ENCODE data around the gene HMGN1. TPM values are rescaled to one million over a fixed set of nuclear protein-coding genes. Genes with fewer than 3 reads are reported as not detected.

Gene HMGN1
- total RNA-seq, 1 donor = 154 TPM

DNA sequence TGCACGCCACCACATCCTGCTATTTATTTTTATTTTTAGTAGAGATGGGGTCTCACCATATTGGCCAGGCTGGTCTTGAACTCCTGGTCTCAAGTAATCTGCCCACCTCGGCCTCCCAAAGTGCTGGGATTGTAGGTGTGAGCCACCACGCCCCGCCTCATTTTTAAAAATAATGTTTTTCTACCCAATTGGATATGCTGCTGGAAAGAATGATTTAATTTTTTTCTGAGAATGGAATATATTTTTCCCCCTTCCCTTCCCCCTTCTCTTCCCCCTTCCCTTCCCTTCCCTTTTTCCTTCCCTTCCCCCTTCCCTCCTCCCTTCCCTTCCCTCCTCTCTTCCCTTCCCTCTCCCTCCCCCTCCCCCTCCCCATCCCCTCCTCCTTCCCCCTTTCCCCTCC, 17.7 kb upstream of the HMGN1 start:
- H3K4me1 ChIP-seq (ENCODE audit: insufficient read depth, low read length) = peaks cover 4% of the 10 kb centered on the region
- no peak overlapping the region for H2AFZ ChIP-seq (ENCODE audit: low read length)
- no peaks in the 10 kb centered on the region for H3K36me3 ChIP-seq (ENCODE audit: insufficient read depth, low read length)
- no peaks in the 10 kb centered on the region for H4K20me1 ChIP-seq (ENCODE audit: insufficient read depth, low read length)
- no peak for DNase-seq (ENCODE audit: insufficient read length, low spot score, missing footprints)
- H3K79me2 ChIP-seq (ENCODE audit: insufficient read depth, low read length) = no peaks in the 10 kb centered on the region
- no peaks in the 10 kb centered on the region for H3K27me3 ChIP-seq (ENCODE audit: insufficient read depth, low read length)
- H3K4me3 ChIP-seq (ENCODE audit: insufficient read depth, low read length) = no peak overlapping the region
- no peak overlapping the region for H3K4me2 ChIP-seq (ENCODE audit: insufficient read depth, low read length)
- no peak overlapping the region for H3K27ac ChIP-seq (ENCODE audit: low read depth, low read length)
- TF ChIP-seq, protein P1, sequence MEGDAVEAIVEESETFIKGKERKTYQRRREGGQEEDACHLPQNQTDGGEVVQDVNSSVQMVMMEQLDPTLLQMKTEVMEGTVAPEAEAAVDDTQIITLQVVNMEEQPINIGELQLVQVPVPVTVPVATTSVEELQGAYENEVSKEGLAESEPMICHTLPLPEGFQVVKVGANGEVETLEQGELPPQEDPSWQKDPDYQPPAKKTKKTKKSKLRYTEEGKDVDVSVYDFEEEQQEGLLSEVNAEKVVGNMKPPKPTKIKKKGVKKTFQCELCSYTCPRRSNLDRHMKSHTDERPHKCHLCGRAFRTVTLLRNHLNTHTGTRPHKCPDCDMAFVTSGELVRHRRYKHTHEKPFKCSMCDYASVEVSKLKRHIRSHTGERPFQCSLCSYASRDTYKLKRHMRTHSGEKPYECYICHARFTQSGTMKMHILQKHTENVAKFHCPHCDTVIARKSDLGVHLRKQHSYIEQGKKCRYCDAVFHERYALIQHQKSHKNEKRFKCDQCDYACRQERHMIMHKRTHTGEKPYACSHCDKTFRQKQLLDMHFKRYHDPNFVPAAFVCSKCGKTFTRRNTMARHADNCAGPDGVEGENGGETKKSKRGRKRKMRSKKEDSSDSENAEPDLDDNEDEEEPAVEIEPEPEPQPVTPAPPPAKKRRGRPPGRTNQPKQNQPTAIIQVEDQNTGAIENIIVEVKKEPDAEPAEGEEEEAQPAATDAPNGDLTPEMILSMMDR (IDR thresholded peaks at IDR 0.05; ENCODE audit: extremely low read depth, low read depth, low read length) = no peak
- no peaks in the 10 kb centered on the region for H3K9me3 ChIP-seq (ENCODE audit: low read depth, low read length)

DNA sequence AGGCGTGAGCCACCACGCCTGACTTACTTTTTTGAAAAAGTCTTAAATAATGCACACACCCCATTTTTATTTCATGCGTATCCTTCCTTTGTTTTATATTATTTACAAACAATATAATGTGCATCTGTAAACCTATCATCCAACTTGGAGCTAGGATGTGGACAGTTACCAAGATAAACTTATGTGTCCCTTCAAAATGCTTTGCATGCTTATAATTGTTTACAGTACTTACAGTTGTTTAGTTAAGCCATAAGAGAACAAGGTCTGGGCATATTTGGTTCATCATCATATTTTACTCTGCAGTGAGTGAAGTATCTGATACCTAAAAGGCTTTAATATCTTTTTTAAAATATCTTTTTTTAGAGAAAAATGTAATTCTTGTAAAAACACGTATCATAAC, 16.1 kb upstream of the HMGN1 start:
- Histone ChIP-seq H3K4me3 (ENCODE audit: insufficient read depth, low read length) (no peak overlapping the region), H2AFZ (ENCODE audit: low read length) (no peak overlapping the region), H3K27me3 (ENCODE audit: insufficient read depth, low read length) (no peaks in the 10 kb centered on the region), H3K79me2 (ENCODE audit: insufficient read depth, low read length) (no peaks in the 10 kb centered on the region), H3K36me3 (ENCODE audit: insufficient read depth, low read length) (no peaks in the 10 kb centered on the region), H4K20me1 (ENCODE audit: insufficient read depth, low read length) (no peaks in the 10 kb centered on the region), H3K4me2 (ENCODE audit: insufficient read depth, low read length) (no peak overlapping the region), H3K9me3 (ENCODE audit: low read depth, low read length) (no peaks in the 10 kb centered on the region), H3K4me1 (ENCODE audit: insufficient read depth, low read length) (no peaks in the 10 kb centered on the region), H3K27ac (ENCODE audit: low read depth, low read length) (no peak overlapping the region)
- TF ChIP-seq, protein P1 (IDR thresholded peaks at IDR 0.05; ENCODE audit: extremely low read depth, low read depth, low read length) = no peak
- no peak for DNase-seq (ENCODE audit: insufficient read length, low spot score, missing footprints)

DNA sequence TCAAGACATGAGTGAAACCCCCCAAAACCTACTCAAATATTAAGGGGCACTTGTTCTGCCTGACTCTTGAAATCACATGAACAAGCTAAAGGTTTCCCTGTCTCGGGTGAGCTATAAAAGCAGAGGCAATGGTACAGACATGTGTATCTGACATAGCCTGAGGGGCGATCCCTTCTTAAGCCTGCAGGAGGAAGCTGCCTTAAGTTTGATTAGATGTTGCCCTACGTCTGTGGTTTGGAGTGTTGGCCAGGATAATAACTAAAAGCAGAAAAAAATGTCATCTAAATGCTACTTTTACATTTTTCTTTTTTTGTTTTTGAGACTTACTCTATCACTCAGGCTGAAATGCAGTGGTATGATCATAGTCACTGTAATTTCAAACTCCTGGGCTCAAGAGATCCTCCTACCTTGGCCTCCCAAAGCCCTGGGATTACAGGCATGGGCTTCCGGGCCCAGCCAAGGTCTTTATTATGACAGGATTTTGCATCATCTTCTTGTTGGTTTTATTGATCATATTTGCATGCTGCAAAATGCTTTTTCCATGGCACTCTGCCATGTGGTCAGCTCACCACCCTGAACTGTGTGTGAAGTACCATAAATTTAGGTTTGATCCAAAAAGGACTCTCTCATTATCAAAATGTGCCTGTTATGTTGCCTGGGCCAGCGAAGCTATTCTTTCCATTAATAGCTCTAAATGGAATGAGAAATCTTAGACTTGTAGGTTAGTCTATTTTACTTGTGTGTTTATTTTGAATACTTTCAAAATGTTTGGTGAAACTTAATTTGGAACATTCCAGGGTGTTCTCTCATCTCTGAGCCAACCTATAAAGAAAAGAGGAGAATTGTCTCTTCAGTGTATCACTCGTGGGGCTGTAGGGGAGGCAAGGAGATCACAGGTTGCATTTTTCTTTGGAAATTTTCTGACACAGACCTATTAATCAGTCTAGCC, 15.0 kb upstream of the HMGN1 start:
- Histone ChIP-seq H3K27me3 (ENCODE audit: insufficient read depth, low read length) (peaks cover 6% of the 10 kb centered on the region), H3K9me3 (ENCODE audit: low read depth, low read length) (no peaks in the 10 kb centered on the region), H2AFZ (ENCODE audit: low read length) (no peak overlapping the region), H3K4me2 (ENCODE audit: insufficient read depth, low read length) (no peak overlapping the region), H3K4me3 (ENCODE audit: insufficient read depth, low read length) (no peak overlapping the region), H3K36me3 (ENCODE audit: insufficient read depth, low read length) (no peaks in the 10 kb centered on the region), H3K79me2 (ENCODE audit: insufficient read depth, low read length) (no peaks in the 10 kb centered on the region), H4K20me1 (ENCODE audit: insufficient read depth, low read length) (no peaks in the 10 kb centered on the region), H3K27ac (ENCODE audit: low read depth, low read length) (no peak overlapping the region), H3K4me1 (ENCODE audit: insufficient read depth, low read length) (no peaks in the 10 kb centered on the region)
- TF ChIP-seq, protein P1 (IDR thresholded peaks at IDR 0.05; ENCODE audit: extremely low read depth, low read depth, low read length) = no peak
- DNase-seq (ENCODE audit: insufficient read length, low spot score, missing footprints) = no peak

DNA sequence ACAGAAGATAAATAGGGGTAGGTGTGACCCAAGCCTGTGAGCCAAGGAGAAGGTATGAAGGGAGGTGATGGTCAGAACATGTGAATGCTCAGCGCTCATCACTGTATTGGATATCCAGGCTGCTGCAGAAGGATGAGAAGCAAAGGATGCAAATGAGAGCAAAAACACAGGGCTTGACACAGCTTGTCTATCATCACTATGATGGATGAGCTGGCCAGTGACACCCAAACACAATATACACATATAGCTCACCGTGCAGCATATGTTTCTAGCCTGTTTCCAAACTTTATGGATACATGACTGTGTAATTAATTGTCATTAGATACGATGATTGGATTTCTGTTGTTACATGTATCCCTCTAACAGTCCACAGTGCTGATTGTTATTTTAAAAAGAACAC, 13.8 kb upstream of the HMGN1 start:
- no peaks in the 10 kb centered on the region for H3K79me2 ChIP-seq (ENCODE audit: insufficient read depth, low read length)
- no peak overlapping the region for H3K4me3 ChIP-seq (ENCODE audit: insufficient read depth, low read length)
- no peak overlapping the region for H2AFZ ChIP-seq (ENCODE audit: low read length)
- H3K4me2 ChIP-seq (ENCODE audit: insufficient read depth, low read length) = no peak overlapping the region
- DNase-seq (ENCODE audit: insufficient read length, low spot score, missing footprints) = no peak
- H3K36me3 ChIP-seq (ENCODE audit: insufficient read depth, low read length) = no peaks in the 10 kb centered on the region
- no peaks in the 10 kb centered on the region for H4K20me1 ChIP-seq (ENCODE audit: insufficient read depth, low read length)
- TF ChIP-seq, protein P1 (IDR thresholded peaks at IDR 0.05; ENCODE audit: extremely low read depth, low read depth, low read length) = no peak
- H3K4me1 ChIP-seq (ENCODE audit: insufficient read depth, low read length) = no peaks in the 10 kb centered on the region
- no peaks in the 10 kb centered on the region for H3K9me3 ChIP-seq (ENCODE audit: low read depth, low read length)
- no peak overlapping the region for H3K27ac ChIP-seq (ENCODE audit: low read depth, low read length)
- peaks cover 9% of the 10 kb centered on the region for H3K27me3 ChIP-seq (ENCODE audit: insufficient read depth, low read length)

Data from osteoblast (primary cell).